H1 (cell line): Measurements from ENCODE around the gene SLC48A1. TPM values are rescaled to one million over a fixed set of nuclear protein-coding genes. Genes with fewer than 3 reads are reported as not detected.

Experiments used
- CHD7 ChIP-seq: fragments of 300-600 bp; sonication (generic); IDR thresholded peaks from 2 replicates; pipeline ENCODE4 v1.7.1; 2012; ENCODE audit warnings: low read length, moderate library complexity, mild to moderate bottlenecking, inconsistent platforms; ENCODE audit not compliant: insufficient replicate concordance
- CTCF ChIP-seq, 3 experiments: IDR thresholded peaks; 1 replicate in 2 of 3; 2 replicates in 1 of 3; pipeline versions ENCODE4 v1.5.1 to v1.6.1; 2011; ENCODE audit warnings: low read length in 3 of 3, mild to moderate bottlenecking in 3 of 3, inconsistent platforms in 2 of 3, low read depth in 1 of 3, moderate library complexity in 1 of 3; ENCODE audit not compliant: insufficient read depth in 1 of 3; ENCODE audit errors: control extremely low read depth in 1 of 3
- GABPA ChIP-seq: IDR thresholded peaks from 2 replicates; pipeline ENCODE4 v1.6.1; 2011; ENCODE audit warnings: mild to moderate bottlenecking, low read length, moderate library complexity, borderline replicate concordance; ENCODE audit not compliant: insufficient read depth
- HDAC2 ChIP-seq, 2 experiments: fragments of 300-600 bp in 1 of 2; sonication (generic) in 1 of 2; IDR thresholded peaks; 2 replicates each; pipeline ENCODE4 v1.6.1; 2011 to 2012; ENCODE audit warnings: low read depth in 2 of 2, low read length in 2 of 2, mild to moderate bottlenecking in 2 of 2, moderate library complexity in 2 of 2, borderline replicate concordance in 1 of 2, inconsistent platforms in 1 of 2
- RBBP5 ChIP-seq: IDR thresholded peaks from 2 replicates; pipeline ENCODE4 v1.7.1; 2012; ENCODE audit warnings: low read depth, mild to moderate bottlenecking, inconsistent platforms, low read length, moderate library complexity, borderline replicate concordance
- RXRA ChIP-seq: IDR thresholded peaks from 2 replicates; pipeline ENCODE4 v1.6.1; 2011; ENCODE audit warnings: low read depth, mild to moderate bottlenecking, low read length, moderate library complexity; ENCODE audit not compliant: insufficient read depth
- SP2 ChIP-seq: IDR thresholded peaks from 2 replicates; pipeline ENCODE4 v1.6.1; 2012; ENCODE audit warnings: mild to moderate bottlenecking, low read length, inconsistent platforms
- polyA plus RNA-seq, 7 experiments: library from polyadenylated mRNA; depleted of rRNA in 3 of 7; stranded (reverse) in 5 of 7; unstranded in 2 of 7; fragments of >200 nt in 5 of 7; fragments of 200-250 nt in 2 of 7; gene quantifications; 1 replicate in 5 of 7; 2 replicates in 1 of 7; 4 replicates in 1 of 7; pipeline versions ENCODE4 v1.2.1 to v1.2.3, GENCODE V29; 2011 to 2013; ENCODE audit warnings: missing spikeins in 2 of 7, mixed read lengths in 2 of 7
- total RNA-seq: library from RNA; stranded (reverse); fragmentation: NEBNext Ultra II Directional; extraction: Animal tissue kit (Norgen Biotek cat#: 25700); gene quantifications from 2 replicates; pipeline ENCODE4 v1.2.1, GENCODE V29; 2021

SLC48A1 gene
- total and polyA plus RNA-seq, 2 of the 8 experiments (the other 6 are each of a cell fraction or from before 2014, with no cell fraction given), result 9.5 to 14.1 TPM

- TF ChIP-seq CHD7 (no peak), SP2 (no peak), RBBP5 (no peak), GABPA (0 out of 2 replicates have a peak, but pooled peaks have one; percentile 62), RXRA (no peak), HDAC2 (IDR thresholded peaks at IDR 0.05; ENCODE audit: borderline replicate concordance in 1 of 2, low read depth in 2 of 2, low read length in 2 of 2) (peak in 1 of 2 experiments; percentile 51; a peak in 1 of 4 replicates), CTCF (IDR thresholded peaks at IDR 0.05; ENCODE audit: control extremely low read depth in 1 of 3, insufficient read depth in 1 of 3, low read depth in 1 of 3, low read length in 3 of 3) (peak in 2 of 3 experiments; percentile 93 to 98; a peak in 3 of 4 replicates)
These were observed 30.7 kb upstream of the SLC48A1 start (continued) for GRCh38 chr12:47742253-47742825.
